Thyroid gland (tissue), 4 donors: Measurements from ENCODE around the gene WBP11. TPM values are rescaled to one million over a fixed set of nuclear protein-coding genes. Genes with fewer than 3 reads are reported as not detected.

Experiments
- DNase-seq, 2 donors: peaks; one replicate each; pipeline ENCODE4 v3.0.0-alpha.2; 2019
- H3K27ac ChIP-seq, 3 donors: fragments of 200-600 bp; sonication (generic); 1 replicate in 2 of 3; 2 replicates in 1 of 3; pipeline ENCODE4 v1.5.1; 2016 to 2019; ENCODE audit warnings: mild to moderate bottlenecking in 1 of 3, moderate library complexity in 1 of 3
- H3K27me3 ChIP-seq: fragments of 200-600 bp; sonication (generic); one replicate; pipeline ENCODE4 v1.5.1; 2019
- H3K36me3 ChIP-seq, 2 donors: fragments of 200-600 bp; sonication (generic); one replicate each; pipeline ENCODE4 v1.5.1; 2016 to 2019
- H3K4me1 ChIP-seq, 2 donors: fragments of 200-600 bp; sonication (generic); one replicate each; pipeline ENCODE4 v1.5.1; 2017 to 2019
- H3K4me3 ChIP-seq, 3 donors: fragments of 200-600 bp; sonication (generic); replicated peaks in 1 of 3; 1 replicate in 2 of 3; 2 replicates in 1 of 3; pipeline ENCODE4 v1.5.1; 2016; ENCODE audit warnings: mild to moderate bottlenecking in 1 of 3
- H3K9me3 ChIP-seq: fragments of 200-600 bp; sonication (generic); one replicate; pipeline ENCODE4 v1.5.1; 2017
- POLR2A ChIP-seq, 2 donors: fragments of 450-650 bp; IDR thresholded peaks; one replicate each; pipeline ENCODE4 v1.6.1; 2017; ENCODE audit warnings: antibody characterized with exemption in 2 of 2, mild to moderate bottlenecking in 2 of 2, moderate library complexity in 1 of 2
- WGBS, 2 donors: methylation state at CpG; one replicate each; pipeline ENCODE4 v1.1.5; 2017; 5-methylcytosine and 5-hydroxymethylcytosine counted together
- intact Hi-C: fragments of 100-400 bp; cut with DNase I; formaldehyde crosslinking; loops from one replicate; pipeline ENCODE4 v1.15.1; 2023
- total RNA-seq, 4 donors: library from RNA; depleted of rRNA; stranded (reverse); fragments of >200 nt; gene quantifications; one replicate each; pipeline ENCODE4 v1.2.3, GENCODE V29; 2016
- TF ChIP-seq, protein P1 (sequence below), 6 experiments: fragments of 200-600 bp in 3 of 6; fragments of 450-650 bp in 3 of 6; sonication (generic) in 3 of 6; IDR thresholded peaks; one replicate each; pipeline ENCODE4 v1.5.1; 2016 to 2019; ENCODE audit warnings: antibody characterized with exemption in 6 of 6, mild to moderate bottlenecking in 2 of 6, inconsistent platforms in 1 of 6, moderate library complexity in 1 of 6

Gene WBP11
- total RNA-seq, 4 donors from 2014 or later = 23.3 to 34.7 (median 29.6) TPM

DNA sequence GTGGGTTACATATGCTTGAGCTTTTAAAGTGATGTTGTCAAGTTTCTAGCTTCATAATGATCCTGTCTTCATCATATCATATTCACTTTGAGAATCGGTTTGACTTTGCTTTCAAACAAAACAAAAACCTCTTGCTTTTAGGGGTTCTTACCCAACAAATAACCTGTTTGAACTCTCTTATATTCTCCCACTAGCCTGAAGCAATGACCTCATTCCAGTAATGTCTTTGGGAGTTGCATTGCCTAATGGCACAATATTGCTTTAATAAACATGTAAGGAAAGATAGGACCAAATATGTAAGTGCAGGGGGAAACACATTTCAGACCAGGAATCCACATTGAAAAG is 27.7 kb downstream of the WBP11 start:
- TF ChIP-seq POLR2A (IDR thresholded peaks at IDR 0.05) = no peak
- TF ChIP-seq, protein P1, sequence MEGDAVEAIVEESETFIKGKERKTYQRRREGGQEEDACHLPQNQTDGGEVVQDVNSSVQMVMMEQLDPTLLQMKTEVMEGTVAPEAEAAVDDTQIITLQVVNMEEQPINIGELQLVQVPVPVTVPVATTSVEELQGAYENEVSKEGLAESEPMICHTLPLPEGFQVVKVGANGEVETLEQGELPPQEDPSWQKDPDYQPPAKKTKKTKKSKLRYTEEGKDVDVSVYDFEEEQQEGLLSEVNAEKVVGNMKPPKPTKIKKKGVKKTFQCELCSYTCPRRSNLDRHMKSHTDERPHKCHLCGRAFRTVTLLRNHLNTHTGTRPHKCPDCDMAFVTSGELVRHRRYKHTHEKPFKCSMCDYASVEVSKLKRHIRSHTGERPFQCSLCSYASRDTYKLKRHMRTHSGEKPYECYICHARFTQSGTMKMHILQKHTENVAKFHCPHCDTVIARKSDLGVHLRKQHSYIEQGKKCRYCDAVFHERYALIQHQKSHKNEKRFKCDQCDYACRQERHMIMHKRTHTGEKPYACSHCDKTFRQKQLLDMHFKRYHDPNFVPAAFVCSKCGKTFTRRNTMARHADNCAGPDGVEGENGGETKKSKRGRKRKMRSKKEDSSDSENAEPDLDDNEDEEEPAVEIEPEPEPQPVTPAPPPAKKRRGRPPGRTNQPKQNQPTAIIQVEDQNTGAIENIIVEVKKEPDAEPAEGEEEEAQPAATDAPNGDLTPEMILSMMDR (IDR thresholded peaks at IDR 0.05) = no peak
- H3K4me3 ChIP-seq = peak overlapping the region in 1 of 3 donors; percentile 45
- no peaks in the 10 kb centered on the region for H3K27me3 ChIP-seq
- 41 to 45% methylated on average over 1 of the region's 1 CpG for WGBS, 2 donors
- intact Hi-C loops = no loop called here
- H3K9me3 ChIP-seq = no peaks in the 10 kb centered on the region
- H3K27ac ChIP-seq = peak overlapping the region; percentile 90 to 95 (median 94)
- H3K36me3 ChIP-seq = no peaks in the 10 kb centered on the region
- no peak for DNase-seq
- H3K4me1 ChIP-seq = peaks cover 0 to 14% of the 10 kb centered on the region in 2 donors

DNA sequence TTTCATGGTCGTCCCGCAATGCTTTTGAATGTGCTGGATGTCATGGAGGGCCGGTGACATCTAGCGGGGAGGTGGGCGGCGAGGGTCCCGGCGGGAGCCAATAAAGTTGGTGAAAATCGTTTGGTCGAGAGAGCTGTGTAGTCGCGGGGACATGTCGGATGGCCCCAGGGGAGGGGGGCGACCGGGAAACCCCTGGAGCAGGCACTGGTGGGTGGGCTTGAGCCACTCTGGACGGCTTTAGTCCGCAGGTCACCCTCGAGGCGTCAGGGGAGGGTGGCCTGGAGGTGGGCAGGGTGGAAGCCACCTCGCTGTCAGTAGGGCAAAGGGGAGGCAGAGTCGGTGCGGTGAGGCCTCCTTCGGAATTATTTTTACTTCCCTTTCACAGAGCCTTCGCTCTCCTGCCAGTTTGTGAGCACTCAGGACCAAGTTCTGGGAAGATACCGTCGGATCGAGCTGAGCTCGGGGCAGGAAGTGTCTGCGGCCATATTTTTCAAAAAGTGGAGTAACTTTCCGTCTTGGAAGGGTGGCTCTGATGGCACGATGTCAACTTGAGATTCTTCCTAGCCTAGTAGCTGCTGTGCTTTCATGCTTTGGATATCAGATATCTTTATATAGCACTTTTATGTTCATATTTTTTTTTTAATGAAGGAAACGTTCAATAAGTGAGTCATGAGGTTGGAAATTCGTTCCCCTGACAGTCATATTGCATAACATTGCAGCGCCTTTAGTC is 28.2 kb downstream of the WBP11 start:
- no peaks in the 10 kb centered on the region for H3K9me3 ChIP-seq
- TF ChIP-seq POLR2A (IDR thresholded peaks at IDR 0.05) = peak in 1 of 2 donors; percentile 17
- TF ChIP-seq, protein P1 (IDR thresholded peaks at IDR 0.05) = no peak
- 3 to 4% methylated on average over 31 to 33 of the region's 34 CpGs for WGBS, 2 donors
- peaks cover 0 to 14% of the 10 kb centered on the region in 2 donors for H3K4me1 ChIP-seq
- intact Hi-C loops = no loop called here
- H3K4me3 ChIP-seq = peak overlapping the region; percentile 45 to 88 (median 69)
- H3K27me3 ChIP-seq = no peaks in the 10 kb centered on the region
- peak; percentile 50 to 51 for DNase-seq
- no peaks in the 10 kb centered on the region for H3K36me3 ChIP-seq
- H3K27ac ChIP-seq = peak overlapping the region; percentile 90 to 95 (median 94)

DNA sequence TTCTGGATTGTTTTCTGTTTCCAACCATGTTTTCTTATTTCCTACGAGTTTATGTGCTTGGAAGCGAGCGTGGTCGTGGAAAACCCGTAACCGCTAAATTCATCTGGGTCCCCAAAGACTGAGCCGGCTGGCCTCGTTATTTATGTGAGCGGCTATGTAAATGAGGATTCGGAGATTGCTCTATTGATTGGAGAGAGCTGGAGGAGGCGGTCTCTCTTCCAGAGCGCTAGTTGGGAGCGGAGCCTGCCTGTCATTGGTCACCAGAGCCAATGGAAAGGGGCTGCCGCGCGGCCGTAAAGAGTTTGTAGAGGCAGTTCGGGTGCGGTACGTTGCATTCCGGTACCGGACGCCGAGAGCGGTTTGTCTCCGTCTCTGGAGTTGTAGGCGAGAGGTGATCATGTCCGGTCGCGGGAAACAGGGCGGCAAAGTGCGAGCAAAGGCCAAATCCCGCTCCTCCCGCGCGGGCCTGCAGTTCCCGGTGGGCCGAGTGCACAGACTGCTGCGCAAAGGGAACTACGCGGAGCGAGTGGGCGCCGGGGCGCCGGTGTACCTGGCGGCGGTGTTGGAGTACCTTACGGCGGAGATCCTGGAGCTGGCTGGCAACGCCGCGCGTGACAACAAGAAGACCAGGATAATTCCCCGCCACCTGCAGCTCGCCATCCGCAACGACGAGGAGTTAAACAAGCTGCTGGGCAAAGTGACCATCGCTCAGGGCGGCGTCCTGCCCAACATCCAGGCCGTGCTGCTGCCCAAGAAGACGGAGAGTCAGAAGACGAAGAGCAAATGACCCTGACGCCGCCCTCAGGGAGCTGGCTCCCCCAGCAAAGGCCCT is 29.0 kb downstream of the WBP11 start:
- no peaks in the 10 kb centered on the region for H3K36me3 ChIP-seq
- H3K4me1 ChIP-seq = peaks cover 0 to 14% of the 10 kb centered on the region in 2 donors
- TF ChIP-seq, protein P1 (IDR thresholded peaks at IDR 0.05) = peak in 1 of 6 experiments; percentile 10
- TF ChIP-seq POLR2A (IDR thresholded peaks at IDR 0.05) = peak; percentile 83 to 97
- H3K27me3 ChIP-seq = no peaks in the 10 kb centered on the region
- intact Hi-C loops = no loop called here
- 2 to 3% methylated on average over 21 to 45 of the region's 67 CpGs for WGBS, 2 donors
- H3K9me3 ChIP-seq = no peaks in the 10 kb centered on the region
- peak overlapping the region; percentile 45 to 88 (median 69) for H3K4me3 ChIP-seq
- DNase-seq = peak; percentile 97
- peak overlapping the region; percentile 90 to 95 (median 94) for H3K27ac ChIP-seq

DNA sequence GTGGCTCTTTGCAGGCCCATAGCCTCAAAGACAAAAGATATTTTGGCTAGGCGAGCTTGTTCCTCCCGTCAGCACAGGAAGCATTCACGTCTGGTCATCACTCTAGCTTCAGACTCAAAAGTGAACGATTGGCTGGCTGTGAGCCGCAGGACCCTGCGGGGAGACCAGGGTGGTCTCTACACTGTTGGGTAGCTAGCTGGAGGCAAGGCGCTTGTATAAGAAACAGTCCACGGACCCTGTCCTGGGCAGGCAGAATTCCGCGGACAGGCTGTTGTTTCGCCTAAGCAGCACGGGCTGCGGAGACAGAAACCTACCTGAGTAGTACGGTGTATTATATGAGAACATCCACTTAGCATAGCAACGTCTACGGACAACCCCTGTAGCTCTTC is 29.6 kb downstream of the WBP11 start:
- peak overlapping the region; percentile 40 to 95 (median 94) for H3K27ac ChIP-seq
- peaks cover 0 to 14% of the 10 kb centered on the region in 2 donors for H3K4me1 ChIP-seq
- TF ChIP-seq, protein P1 (IDR thresholded peaks at IDR 0.05) = no peak
- no peak for TF ChIP-seq POLR2A (IDR thresholded peaks at IDR 0.05)
- peak overlapping the region in 2 of 3 donors; percentile 9 to 45 for H3K4me3 ChIP-seq
- no peaks in the 10 kb centered on the region for H3K9me3 ChIP-seq
- WGBS, 2 donors = 12 to 29% methylated on average over 9 to 16 of the region's 16 CpGs
- H3K27me3 ChIP-seq = no peaks in the 10 kb centered on the region
- intact Hi-C loops = no loop called here
- no peaks in the 10 kb centered on the region for H3K36me3 ChIP-seq
- DNase-seq = no peak
